ENCODE measurements around the gene FTO. TPM values are rescaled to one million over a fixed set of nuclear protein-coding genes. Genes with fewer than 3 reads are reported as not detected.

Gene FTO
- total RNA-seq, 1 experiment from 2014 or later: 129 TPM

GRCh38 chr16:53948326-53948725 lies 244.4 kb downstream of the FTO start:
- no peaks in the 10 kb centered on the region for H3K36me3 ChIP-seq
- H3K4me1 ChIP-seq: peaks cover 12% of the 10 kb centered on the region
- H3K27ac ChIP-seq: no peak overlapping the region
- H3K4me3 ChIP-seq: no peak overlapping the region
- no peaks in the 10 kb centered on the region for H3K27me3 ChIP-seq
- H3K9me3 ChIP-seq (replicated peaks): no peaks in the 10 kb centered on the region
- no peak for DNase-seq

- Histone ChIP-seq H3K4me3 (no peak overlapping the region), H3K9me3 (replicated peaks) (no peaks in the 10 kb centered on the region), H3K36me3 (no peaks in the 10 kb centered on the region), H3K27me3 (no peaks in the 10 kb centered on the region), H3K27ac (no peak overlapping the region), H3K4me1 (peaks cover 12% of the 10 kb centered on the region)
- DNase-seq: peak; percentile 37 to 63
These were observed 244.9 kb downstream of the FTO start for GRCh38 chr16:53948734-53949430.

GRCh38 chr16:53949715-53950410 lies 245.9 kb downstream of the FTO start:
- DNase-seq: no peak
- H3K9me3 ChIP-seq (replicated peaks): no peaks in the 10 kb centered on the region
- H3K27me3 ChIP-seq: no peaks in the 10 kb centered on the region
- no peak overlapping the region for H3K27ac ChIP-seq
- no peak overlapping the region for H3K4me3 ChIP-seq
- peaks cover 12% of the 10 kb centered on the region for H3K4me1 ChIP-seq
- no peaks in the 10 kb centered on the region for H3K36me3 ChIP-seq

- no peaks in the 10 kb centered on the region for H3K9me3 ChIP-seq (replicated peaks)
- no peak for DNase-seq
These were observed 246.7 kb downstream of the FTO start for GRCh38 chr16:53950677-53951076.

GRCh38 chr16:53952215-53953208 lies 248.6 kb downstream of the FTO start:
- H3K4me1 ChIP-seq: peaks cover 8% of the 10 kb centered on the region
- no peaks in the 10 kb centered on the region for H3K9me3 ChIP-seq (replicated peaks)
- no peak for DNase-seq
- no peaks in the 10 kb centered on the region for H3K36me3 ChIP-seq
- H3K27me3 ChIP-seq: no peaks in the 10 kb centered on the region
- H3K27ac ChIP-seq: no peak overlapping the region
- no peak overlapping the region for H3K4me3 ChIP-seq

More at GRCh38 chr16:53950677-53951076, 246.7 kb downstream of the FTO start:
- Histone ChIP-seq H3K4me3 (no peak overlapping the region), H3K27me3 (no peaks in the 10 kb centered on the region), H3K36me3 (no peaks in the 10 kb centered on the region), H3K4me1 (peaks cover 12% of the 10 kb centered on the region), H3K27ac (no peak overlapping the region)

- no peak overlapping the region for H3K27ac ChIP-seq
- no peaks in the 10 kb centered on the region for H3K36me3 ChIP-seq
- H3K4me1 ChIP-seq: peaks cover 8% of the 10 kb centered on the region
- H3K4me3 ChIP-seq: no peak overlapping the region
- H3K9me3 ChIP-seq (replicated peaks): no peaks in the 10 kb centered on the region
- no peak for DNase-seq
- no peaks in the 10 kb centered on the region for H3K27me3 ChIP-seq
These were observed 249.4 kb downstream of the FTO start for GRCh38 chr16:53953336-53953735.

- H3K4me3 ChIP-seq: no peak overlapping the region
- H3K9me3 ChIP-seq (replicated peaks): no peaks in the 10 kb centered on the region
- no peaks in the 10 kb centered on the region for H3K27me3 ChIP-seq
- no peaks in the 10 kb centered on the region for H3K36me3 ChIP-seq
- no peak overlapping the region for H3K27ac ChIP-seq
- DNase-seq: no peak
- no peaks in the 10 kb centered on the region for H3K4me1 ChIP-seq
These were observed 251.4 kb downstream of the FTO start for GRCh38 chr16:53955221-53955875.

GRCh38 chr16:53958341-53958880 lies 254.5 kb downstream of the FTO start:
- H3K36me3 ChIP-seq: no peaks in the 10 kb centered on the region
- no peaks in the 10 kb centered on the region for H3K27me3 ChIP-seq
- H3K9me3 ChIP-seq (replicated peaks): no peaks in the 10 kb centered on the region
- no peaks in the 10 kb centered on the region for H3K4me1 ChIP-seq
- H3K4me3 ChIP-seq: no peak overlapping the region
- no peak overlapping the region for H3K27ac ChIP-seq
- DNase-seq: no peak

- H3K27ac ChIP-seq: no peak overlapping the region
- H3K4me3 ChIP-seq: no peak overlapping the region
- no peaks in the 10 kb centered on the region for H3K36me3 ChIP-seq
- no peaks in the 10 kb centered on the region for H3K4me1 ChIP-seq
- H3K27me3 ChIP-seq: no peaks in the 10 kb centered on the region
- no peaks in the 10 kb centered on the region for H3K9me3 ChIP-seq (replicated peaks)
- DNase-seq: no peak
These were observed 256.3 kb downstream of the FTO start for GRCh38 chr16:53960050-53960812.

- Histone ChIP-seq H3K4me1 (no peaks in the 10 kb centered on the region), H3K27me3 (no peaks in the 10 kb centered on the region), H3K9me3 (replicated peaks) (no peaks in the 10 kb centered on the region), H3K36me3 (no peaks in the 10 kb centered on the region), H3K27ac (no peak overlapping the region), H3K4me3 (no peak overlapping the region)
- DNase-seq: no peak
These were observed 257.1 kb downstream of the FTO start for GRCh38 chr16:53960954-53961616.

GRCh38 chr16:53962041-53962440 lies 258.1 kb downstream of the FTO start:
- Histone ChIP-seq H3K4me3 (no peak overlapping the region), H3K36me3 (no peaks in the 10 kb centered on the region), H3K27ac (no peak overlapping the region), H3K9me3 (replicated peaks) (no peaks in the 10 kb centered on the region), H3K27me3 (no peaks in the 10 kb centered on the region), H3K4me1 (no peaks in the 10 kb centered on the region)
- DNase-seq: no peak

GRCh38 chr16:53964145-53964790 lies 260.3 kb downstream of the FTO start:
- Histone ChIP-seq H3K27me3 (no peaks in the 10 kb centered on the region), H3K4me3 (no peak overlapping the region), H3K27ac (no peak overlapping the region), H3K4me1 (no peaks in the 10 kb centered on the region), H3K9me3 (replicated peaks) (no peaks in the 10 kb centered on the region), H3K36me3 (no peaks in the 10 kb centered on the region)
- no peak for DNase-seq
